Type B pancreatic cell (in vitro differentiated cells): Measurements from ENCODE around the gene FBXO45. TPM values are rescaled to one million over a fixed set of nuclear protein-coding genes. Genes with fewer than 3 reads are reported as not detected.
"Not testable (repeated sequence)": the region's sequence is repeated elsewhere in the genome, so short reads cannot be mapped to it uniquely, and the experiment has no call there.

ENCODE experiments used
- DNase-seq: peaks from one replicate; pipeline ENCODE4 v3.0.0; 2021; ENCODE audit warnings: mixed read lengths; ENCODE audit not compliant: unreplicated experiment; ENCODE audit errors: extremely low spot score
- H3K27ac Mint-ChIP-seq: 2 replicates; pipeline ENCODE4 v1.8.0; 2021; ENCODE audit warnings: mild to moderate bottlenecking, mixed read lengths
- H3K27me3 Mint-ChIP-seq: 2 replicates; pipeline ENCODE4 v1.8.0; 2021; ENCODE audit warnings: mixed read lengths
- H3K36me3 Mint-ChIP-seq: 2 replicates; pipeline ENCODE4 v1.8.0; 2021; ENCODE audit warnings: mixed read lengths
- H3K4me1 Mint-ChIP-seq: one replicate; pipeline ENCODE4 v1.8.0; 2021; ENCODE audit warnings: mixed read lengths; ENCODE audit not compliant: unreplicated experiment
- H3K4me3 Mint-ChIP-seq: 2 replicates; pipeline ENCODE4 v1.8.0; 2021; ENCODE audit warnings: mild to moderate bottlenecking, mixed read lengths
- H3K9me3 Mint-ChIP-seq: 2 replicates; pipeline ENCODE4 v1.8.0; 2021; ENCODE audit warnings: mixed read lengths
- total RNA-seq: library from RNA; stranded (reverse); gene quantifications from 2 replicates; pipeline ENCODE4 v1.2.1, GENCODE V29; 2021; ENCODE audit warnings: low replicate concordance
- TF ChIP-seq, protein P1 (sequence below): fragments of 200-600 bp; sonication (generic); conservative IDR thresholded peaks from 2 replicates; pipeline ENCODE4 v1.5.0; 2021; ENCODE audit warnings: antibody characterized with exemption, mild to moderate bottlenecking

FBXO45 gene
- total RNA-seq, 1 donor from 2014 or later, result 14.8 TPM

DNA sequence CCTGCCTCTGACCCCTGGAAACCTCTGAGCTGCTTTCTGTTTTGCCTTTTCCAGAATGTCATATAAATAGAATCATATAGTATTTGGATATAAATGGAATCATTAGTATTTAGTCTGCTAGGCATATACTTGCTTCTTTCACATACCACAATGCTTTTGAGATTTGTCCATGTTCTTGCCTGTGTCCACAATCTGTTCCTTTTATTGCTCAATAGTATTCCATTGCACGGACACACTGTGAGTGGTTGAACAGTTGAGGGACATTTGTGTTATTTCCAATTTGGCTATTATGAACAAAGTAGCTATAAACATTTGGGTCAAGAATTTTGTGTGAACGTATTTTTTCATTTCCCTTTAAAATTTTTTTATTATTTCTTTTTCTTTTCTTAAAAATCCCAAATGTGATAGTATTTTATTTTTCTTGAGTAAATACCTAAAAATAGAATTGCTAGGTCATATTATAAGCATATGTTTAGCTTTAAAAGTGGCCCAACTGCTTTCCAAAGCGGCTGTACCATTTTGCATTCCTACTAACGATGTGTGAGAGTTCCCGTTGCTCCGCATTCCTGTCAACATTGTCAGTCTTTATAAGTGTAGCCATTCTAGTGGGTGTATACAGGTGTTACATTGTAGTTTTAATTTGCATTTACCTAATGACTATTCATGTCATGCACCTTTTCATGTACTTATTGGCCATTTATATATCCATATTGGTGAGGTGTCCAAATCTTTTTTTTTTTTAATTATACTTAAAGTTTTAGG lies 26.6 kb upstream of the FBXO45 start:
- H3K4me3 Mint-ChIP-seq, result no peak overlapping the region
- no peak overlapping the region for H3K27ac Mint-ChIP-seq
- H3K27me3 Mint-ChIP-seq, result peaks cover 9% of the 10 kb centered on the region
- no peak for DNase-seq
- H3K36me3 Mint-ChIP-seq, result no peaks in the 10 kb centered on the region
- H3K4me1 Mint-ChIP-seq, result no peaks in the 10 kb centered on the region
- no peaks in the 10 kb centered on the region for H3K9me3 Mint-ChIP-seq
- TF ChIP-seq, protein P1, sequence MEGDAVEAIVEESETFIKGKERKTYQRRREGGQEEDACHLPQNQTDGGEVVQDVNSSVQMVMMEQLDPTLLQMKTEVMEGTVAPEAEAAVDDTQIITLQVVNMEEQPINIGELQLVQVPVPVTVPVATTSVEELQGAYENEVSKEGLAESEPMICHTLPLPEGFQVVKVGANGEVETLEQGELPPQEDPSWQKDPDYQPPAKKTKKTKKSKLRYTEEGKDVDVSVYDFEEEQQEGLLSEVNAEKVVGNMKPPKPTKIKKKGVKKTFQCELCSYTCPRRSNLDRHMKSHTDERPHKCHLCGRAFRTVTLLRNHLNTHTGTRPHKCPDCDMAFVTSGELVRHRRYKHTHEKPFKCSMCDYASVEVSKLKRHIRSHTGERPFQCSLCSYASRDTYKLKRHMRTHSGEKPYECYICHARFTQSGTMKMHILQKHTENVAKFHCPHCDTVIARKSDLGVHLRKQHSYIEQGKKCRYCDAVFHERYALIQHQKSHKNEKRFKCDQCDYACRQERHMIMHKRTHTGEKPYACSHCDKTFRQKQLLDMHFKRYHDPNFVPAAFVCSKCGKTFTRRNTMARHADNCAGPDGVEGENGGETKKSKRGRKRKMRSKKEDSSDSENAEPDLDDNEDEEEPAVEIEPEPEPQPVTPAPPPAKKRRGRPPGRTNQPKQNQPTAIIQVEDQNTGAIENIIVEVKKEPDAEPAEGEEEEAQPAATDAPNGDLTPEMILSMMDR, result no peak

DNA sequence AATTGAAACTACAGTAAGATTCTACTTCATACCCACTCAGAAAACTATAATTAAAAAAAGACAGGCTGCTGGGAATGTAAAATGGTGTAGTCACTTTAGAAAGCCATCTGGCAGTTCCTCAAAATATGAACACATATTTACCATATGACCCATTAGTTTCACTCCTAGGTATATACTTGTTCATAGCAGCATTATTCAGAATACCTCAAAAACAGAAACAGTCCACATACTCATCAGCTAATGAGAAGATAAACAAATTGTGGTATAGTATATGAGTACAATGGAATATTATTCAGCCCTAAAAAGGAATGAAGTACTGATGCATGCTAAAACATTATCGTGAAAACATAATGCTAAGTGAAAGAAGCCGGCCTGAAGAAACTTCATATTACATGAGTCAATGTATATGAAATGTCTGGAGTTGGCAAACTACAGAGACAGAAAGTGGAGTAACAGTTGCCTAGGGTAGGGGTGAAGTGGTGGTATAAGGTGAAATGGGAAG lies 23.9 kb upstream of the FBXO45 start:
- Mint-ChIP-seq H3K9me3 (no peaks in the 10 kb centered on the region), H3K27me3 (peaks cover 4% of the 10 kb centered on the region), H3K36me3 (no peaks in the 10 kb centered on the region), H3K4me3 (no peak overlapping the region), H3K4me1 (no peaks in the 10 kb centered on the region), H3K27ac (no peak overlapping the region)
- no peak for DNase-seq
- TF ChIP-seq, protein P1, result no peak

DNA sequence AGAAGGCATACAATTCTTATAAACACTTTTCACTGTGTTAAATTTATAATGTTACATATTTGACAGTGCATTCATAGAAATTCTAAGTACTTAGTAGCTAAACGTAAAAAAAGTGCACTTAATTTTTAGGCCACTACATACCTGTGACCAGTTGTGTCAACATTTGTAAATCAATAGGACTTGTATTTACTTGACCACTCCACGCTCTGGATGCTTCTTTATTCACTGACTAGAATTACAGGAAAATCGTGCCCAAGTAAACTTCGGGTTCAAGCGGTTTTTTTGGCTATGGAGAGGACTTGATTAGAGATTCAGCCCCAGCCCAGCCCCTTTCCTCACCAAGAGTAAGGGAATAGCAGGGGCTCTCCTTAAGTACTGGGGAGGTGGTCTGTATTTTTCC lies 21.9 kb upstream of the FBXO45 start:
- no peak for DNase-seq
- Mint-ChIP-seq H3K4me3 (no peak overlapping the region), H3K27me3 (peaks cover 4% of the 10 kb centered on the region), H3K4me1 (no peaks in the 10 kb centered on the region), H3K9me3 (peaks cover 6% of the 10 kb centered on the region), H3K36me3 (no peaks in the 10 kb centered on the region), H3K27ac (no peak overlapping the region)
- TF ChIP-seq, protein P1, result no peak

DNA sequence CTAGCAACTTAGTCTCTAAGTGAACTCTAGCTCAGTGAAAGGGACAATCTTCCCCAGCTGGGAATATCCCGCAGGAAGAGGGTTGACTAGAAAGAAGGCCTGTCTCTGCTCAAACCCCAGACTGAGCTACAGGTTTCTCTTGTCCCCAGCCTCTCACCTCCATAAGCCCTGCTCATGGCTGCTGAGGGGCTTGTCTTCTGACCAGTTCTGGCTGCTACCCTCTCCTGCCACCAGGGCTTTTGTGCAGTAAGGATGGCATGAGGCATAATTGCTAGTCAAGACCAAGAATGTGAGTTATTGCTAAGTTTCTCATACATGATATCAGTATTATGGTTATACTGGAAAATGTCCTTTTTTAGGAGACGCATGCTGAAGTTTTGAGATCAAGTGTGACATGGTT lies 21.4 kb upstream of the FBXO45 start:
- DNase-seq, result no peak
- H3K4me1 Mint-ChIP-seq, result no peaks in the 10 kb centered on the region
- no peak overlapping the region for H3K4me3 Mint-ChIP-seq
- TF ChIP-seq, protein P1, result no peak
- peaks cover 6% of the 10 kb centered on the region for H3K9me3 Mint-ChIP-seq
- peaks cover 3% of the 10 kb centered on the region for H3K36me3 Mint-ChIP-seq
- H3K27ac Mint-ChIP-seq, result no peak overlapping the region
- H3K27me3 Mint-ChIP-seq, result peaks cover 4% of the 10 kb centered on the region

DNA sequence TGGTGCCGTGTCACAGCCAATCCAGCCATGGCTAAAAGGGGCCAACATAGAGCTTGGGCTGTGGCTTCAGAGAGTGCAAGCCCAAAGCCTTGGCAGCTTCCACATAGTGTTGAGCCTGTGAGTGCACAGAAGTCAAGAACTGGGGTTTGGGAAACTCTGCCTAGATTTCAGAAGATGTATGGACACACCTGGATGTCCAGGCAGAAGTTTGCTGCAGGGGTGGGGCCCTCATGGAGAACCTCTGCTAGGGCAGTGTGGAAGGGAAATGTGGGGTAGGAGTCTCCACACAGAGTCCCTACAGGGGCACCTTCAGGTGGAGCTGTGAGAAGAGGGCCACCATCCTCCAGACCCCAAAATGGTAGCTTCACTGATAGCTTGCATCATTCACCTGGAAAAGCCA lies 19.1 kb upstream of the FBXO45 start:
- H3K36me3 Mint-ChIP-seq, H3K27me3 Mint-ChIP-seq, H3K27ac Mint-ChIP-seq: not testable (repeated sequence)

DNA sequence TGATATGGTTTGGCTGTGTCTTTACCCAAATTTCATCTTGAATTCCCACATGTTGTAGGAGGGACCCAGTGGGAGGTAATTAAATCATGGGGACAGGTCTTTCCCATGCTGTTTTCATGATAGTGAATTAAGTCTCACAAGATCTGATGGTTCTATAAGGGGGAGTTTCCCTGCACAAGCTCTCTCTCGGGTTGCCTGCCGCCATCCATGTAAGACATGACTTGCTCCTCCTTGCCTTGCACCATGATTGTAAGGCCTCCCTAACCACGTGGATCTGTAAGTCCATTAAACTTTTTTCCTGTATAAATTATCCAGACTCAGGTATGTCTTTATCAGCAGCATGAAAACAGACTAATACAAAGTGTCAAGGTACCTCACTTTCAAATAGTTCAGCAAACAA lies 18.3 kb upstream of the FBXO45 start:
- not testable (repeated sequence) for H3K36me3 Mint-ChIP-seq, H3K4me1 Mint-ChIP-seq, H3K27ac Mint-ChIP-seq, H3K27me3 Mint-ChIP-seq, DNase-seq, H3K4me3 Mint-ChIP-seq, H3K9me3 Mint-ChIP-seq

More for the DNA sequence above, 19.1 kb upstream of the FBXO45 start:
- H3K9me3 Mint-ChIP-seq, H3K4me3 Mint-ChIP-seq, DNase-seq, H3K4me1 Mint-ChIP-seq: not testable (repeated sequence)
